Epithelial cell of esophagus (primary cell): ENCODE data around the gene RAB27A.
"Not testable (repeated sequence)": the region's sequence is repeated elsewhere in the genome, so short reads cannot be mapped to it uniquely, and the experiment has no call there.

Experiments
- DNase-seq: peaks from one replicate; pipeline ENCODE4 v3.0.0; 2010; ENCODE audit warnings: low read depth
- H3K4me3 ChIP-seq: 2 replicates; pipeline ENCODE4 v1.5.1; 2011; ENCODE audit warnings: mild to moderate bottlenecking, low read length, control low read depth
- TF ChIP-seq, protein P1 (sequence below): IDR thresholded peaks from 2 replicates; pipeline ENCODE4 v1.5.1; 2011; ENCODE audit warnings: low read depth, mild to moderate bottlenecking, low read length, control low read depth, inconsistent platforms; ENCODE audit not compliant: insufficient read depth; ENCODE audit errors: missing control alignments

The RAB27A gene

DNA sequence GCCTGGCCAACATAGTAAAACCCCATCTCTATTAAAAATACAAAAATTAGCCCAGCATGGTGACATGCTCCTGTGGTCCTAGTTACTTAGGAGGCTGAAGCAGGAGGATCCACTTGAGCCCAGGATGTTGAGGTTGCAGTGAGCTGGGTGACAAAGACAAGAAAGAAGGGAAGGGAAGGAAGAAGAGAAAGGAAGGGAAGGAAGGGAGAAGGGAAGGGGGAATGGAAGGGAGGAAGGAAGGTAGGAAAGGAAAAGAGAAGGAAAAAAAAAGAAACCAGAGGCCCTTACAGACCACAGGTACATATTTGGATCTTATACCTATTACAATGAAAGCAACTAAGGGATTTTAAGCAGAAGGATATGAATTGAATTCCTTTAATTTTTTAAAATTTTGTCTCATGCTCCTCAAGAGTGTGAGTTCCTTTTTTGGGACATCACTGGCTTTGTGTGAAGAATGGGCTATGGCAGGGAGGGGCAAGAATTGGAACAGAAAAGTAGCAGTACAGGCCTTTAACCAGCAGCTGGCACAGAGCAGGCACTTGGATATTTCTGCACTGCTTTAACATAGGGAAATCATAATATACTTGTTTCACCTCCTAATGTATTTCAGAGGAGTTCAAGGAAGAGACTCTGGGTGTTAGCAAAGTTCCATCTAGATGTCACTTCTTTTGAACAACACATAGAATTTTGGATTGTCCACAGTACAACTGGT lies 7.9 kb downstream of the RAB27A start:
- TF ChIP-seq, protein P1, sequence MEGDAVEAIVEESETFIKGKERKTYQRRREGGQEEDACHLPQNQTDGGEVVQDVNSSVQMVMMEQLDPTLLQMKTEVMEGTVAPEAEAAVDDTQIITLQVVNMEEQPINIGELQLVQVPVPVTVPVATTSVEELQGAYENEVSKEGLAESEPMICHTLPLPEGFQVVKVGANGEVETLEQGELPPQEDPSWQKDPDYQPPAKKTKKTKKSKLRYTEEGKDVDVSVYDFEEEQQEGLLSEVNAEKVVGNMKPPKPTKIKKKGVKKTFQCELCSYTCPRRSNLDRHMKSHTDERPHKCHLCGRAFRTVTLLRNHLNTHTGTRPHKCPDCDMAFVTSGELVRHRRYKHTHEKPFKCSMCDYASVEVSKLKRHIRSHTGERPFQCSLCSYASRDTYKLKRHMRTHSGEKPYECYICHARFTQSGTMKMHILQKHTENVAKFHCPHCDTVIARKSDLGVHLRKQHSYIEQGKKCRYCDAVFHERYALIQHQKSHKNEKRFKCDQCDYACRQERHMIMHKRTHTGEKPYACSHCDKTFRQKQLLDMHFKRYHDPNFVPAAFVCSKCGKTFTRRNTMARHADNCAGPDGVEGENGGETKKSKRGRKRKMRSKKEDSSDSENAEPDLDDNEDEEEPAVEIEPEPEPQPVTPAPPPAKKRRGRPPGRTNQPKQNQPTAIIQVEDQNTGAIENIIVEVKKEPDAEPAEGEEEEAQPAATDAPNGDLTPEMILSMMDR, result no peak
- H3K4me3 ChIP-seq, result no peak overlapping the region
- DNase-seq, result no peak

DNA sequence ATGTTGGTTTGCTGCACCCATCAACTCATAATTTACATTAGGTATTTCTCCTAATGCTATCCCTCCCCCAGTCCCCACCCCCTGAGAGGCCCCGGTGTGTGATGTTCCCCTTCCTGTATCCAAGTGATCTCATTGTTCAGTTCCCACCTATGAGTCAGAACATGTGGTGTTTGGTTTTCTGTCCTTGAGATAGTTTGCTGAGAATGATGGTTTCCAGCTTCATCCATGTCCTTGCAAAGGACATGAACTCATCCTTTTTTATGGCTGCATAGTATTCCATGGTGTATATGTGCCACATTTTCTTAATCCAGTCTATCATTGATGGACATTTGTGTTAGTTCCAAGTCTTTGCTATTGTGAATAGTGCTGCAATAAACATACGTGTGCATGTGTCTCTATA lies 9.0 kb downstream of the RAB27A start:
- DNase-seq, H3K4me3 ChIP-seq: not testable (repeated sequence)

DNA sequence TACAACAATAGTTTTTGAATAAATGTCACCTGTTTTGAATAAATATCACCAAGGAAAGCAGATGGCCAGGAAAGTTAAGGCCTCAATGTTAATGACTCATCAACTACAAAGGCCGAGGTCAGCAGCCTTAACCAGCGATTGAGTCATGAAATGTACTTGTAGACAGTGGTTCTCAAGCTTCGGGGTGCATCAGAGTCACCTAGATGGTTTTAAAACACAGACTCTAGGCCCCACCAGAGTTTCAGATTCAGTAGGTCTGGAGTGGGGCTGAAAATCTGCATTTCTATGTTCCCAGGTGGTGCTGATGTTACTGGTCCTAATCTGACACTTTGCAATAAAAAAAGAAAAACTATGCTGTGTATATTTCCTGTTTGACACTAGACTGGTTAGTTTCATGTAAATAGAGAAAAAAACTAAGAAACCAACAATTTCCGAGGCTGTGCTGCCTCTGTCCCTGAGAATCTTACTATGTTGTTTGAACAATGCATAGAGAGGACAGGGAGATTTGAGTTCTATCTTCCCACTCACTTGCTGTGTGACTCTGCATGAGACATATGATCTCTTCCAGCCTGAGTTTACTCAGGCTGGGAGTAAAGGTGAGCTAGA lies 9.8 kb downstream of the RAB27A start:
- peak; percentile 66 for DNase-seq
- TF ChIP-seq, protein P1, result no peak
- H3K4me3 ChIP-seq, result no peak overlapping the region

DNA sequence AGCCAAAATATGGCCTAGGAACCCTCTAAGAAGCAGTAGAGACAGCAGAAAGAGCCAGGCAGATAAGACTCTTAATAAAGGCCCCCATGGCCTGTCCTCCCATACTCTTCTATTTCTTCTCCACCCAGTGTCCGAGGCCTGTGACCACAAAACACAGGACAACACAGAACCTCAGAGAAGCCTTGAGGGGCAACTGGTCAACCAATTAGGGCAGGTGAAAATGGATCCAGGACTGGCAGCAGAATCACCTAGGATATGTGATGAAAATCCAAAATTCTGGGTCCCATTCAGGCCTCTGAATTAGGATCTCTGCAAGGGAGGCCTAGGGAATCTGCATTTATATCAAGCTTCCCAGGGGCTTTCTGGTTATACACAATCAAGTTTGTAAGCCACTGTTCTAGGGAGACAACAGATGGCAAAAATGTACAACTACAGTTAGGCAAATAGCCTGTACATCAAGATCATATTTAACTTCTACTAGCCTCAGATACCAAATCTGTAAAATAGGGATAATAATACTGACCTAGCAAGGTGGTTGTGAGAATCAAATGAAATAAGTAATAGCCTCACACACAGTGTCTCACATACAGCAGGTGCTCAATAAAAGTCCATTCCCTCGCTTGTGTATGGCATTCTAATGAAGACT lies 10.4 kb downstream of the RAB27A start:
- TF ChIP-seq, protein P1, result no peak
- DNase-seq, result no peak
- H3K4me3 ChIP-seq, result no peak overlapping the region

DNA sequence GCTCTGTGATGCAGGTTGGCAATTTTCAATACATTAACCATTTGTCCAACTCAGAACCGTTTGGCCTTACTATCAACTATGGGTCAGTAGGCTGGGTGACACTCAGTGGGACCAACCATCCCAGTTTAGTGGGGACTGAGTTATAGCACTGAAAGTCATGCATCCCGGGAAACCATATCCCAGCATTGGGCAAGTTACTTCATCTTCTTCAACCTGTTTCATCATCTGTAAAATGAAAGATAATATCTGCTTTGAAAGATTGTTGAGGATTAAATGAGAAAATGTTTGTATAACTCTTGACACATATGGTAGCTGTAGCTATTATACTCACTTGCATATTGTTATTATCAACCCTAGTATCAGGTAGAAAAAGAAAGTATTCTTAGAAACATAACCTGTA lies 11.9 kb downstream of the RAB27A start:
- TF ChIP-seq, protein P1, result no peak
- no peak overlapping the region for H3K4me3 ChIP-seq
- no peak for DNase-seq

DNA sequence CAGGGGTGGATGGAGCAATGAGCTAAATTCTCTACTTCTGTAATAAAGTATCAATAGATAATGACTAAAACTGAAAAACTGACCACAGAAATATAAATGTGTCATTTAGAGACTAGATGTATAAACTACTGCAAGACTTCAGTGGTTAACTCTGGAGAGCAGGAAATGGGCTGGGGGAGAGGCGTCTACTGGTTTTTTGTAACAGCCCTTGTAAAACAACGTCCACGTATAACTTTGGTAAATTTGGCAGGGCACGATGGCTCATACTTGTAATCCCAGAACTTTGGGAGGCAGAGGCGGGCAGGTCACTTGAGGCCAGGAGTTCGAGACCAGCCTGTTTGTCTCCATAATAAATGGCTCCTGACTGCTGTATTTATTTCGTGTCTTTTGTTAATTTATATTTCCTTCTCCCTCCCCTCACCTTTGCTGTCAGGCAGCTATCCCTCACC lies 12.5 kb downstream of the RAB27A start:
- TF ChIP-seq, protein P1, result no peak
- no peak for DNase-seq
- no peak overlapping the region for H3K4me3 ChIP-seq

DNA sequence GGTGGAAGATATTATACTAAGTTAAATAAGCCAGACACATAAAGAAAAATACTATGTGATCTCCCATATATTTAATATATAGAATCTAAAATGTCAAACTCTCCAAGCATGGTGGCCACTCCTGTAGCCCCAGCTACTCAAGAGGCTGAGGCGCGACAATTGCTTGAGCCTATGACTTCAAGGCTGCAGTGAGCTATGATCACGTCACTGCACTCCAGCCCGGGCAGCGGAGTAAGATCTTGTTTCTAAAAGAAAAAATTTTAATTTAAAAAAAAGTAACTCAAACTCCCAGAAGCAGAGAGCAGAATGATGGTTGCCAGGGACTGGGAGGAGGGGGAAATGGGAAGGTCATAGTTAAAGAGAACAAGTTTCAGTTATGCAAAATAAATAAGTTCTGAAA lies 13.3 kb downstream of the RAB27A start:
- no peak for DNase-seq
- TF ChIP-seq, protein P1, result no peak
- H3K4me3 ChIP-seq, result no peak overlapping the region
